DMS53 treated with DMSO at 0.1 percent for 48 hours (cell line): ENCODE measurements around the gene SKIC8.

Experiments
- DNase-seq: peaks from one replicate; lab custom pipeline; 2025; ENCODE audit not compliant: unreplicated experiment; lab: John Stamatoyannopoulos, UW

SKIC8 gene

DNA sequence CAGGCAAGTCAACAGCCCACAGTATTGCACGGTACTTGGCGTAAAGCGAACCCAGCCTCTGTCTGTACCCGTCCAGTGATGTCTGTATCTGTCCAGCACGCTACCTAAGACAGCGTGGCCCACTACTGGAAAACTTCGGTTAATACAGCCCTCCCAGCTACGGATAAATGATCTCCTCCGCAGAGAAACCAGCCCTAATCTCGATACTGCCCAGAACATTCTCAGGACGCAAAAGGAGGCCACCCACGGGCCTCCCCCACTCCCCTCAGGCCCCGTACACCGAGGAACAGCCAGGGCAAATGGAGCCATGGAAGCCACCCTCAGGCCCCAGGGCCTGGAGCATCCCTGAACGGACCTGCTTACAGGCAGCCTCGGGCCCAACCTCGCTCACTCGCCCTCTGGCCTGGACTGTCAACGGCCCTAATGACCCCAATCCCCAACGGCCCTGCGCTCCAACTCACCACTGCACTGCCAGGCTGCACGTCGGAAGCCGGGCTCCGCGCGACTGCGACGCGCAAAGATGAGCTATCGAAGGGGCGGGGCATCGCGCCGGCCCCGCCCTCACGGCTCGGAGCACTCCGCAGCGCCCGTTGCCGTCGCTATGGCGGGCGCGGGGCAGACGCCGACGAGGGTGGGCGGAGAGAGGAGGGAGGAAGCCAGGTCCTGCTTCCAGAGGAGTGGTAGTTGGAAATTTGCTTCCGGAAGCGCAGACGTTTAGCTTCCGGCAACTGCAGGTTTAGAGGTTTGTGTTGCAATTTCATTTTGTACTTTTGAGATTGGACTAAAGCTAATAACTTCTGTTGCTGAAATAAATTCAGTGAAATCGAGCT lies at the start of gene SKIC8:
SKIC8 (minus strand) TSS at position 509 of the 830 bp plus-strand sequence. CDS start 3,923 bp downstream, outside the sequence.
- peak; percentile 85 for DNase-seq

DNA sequence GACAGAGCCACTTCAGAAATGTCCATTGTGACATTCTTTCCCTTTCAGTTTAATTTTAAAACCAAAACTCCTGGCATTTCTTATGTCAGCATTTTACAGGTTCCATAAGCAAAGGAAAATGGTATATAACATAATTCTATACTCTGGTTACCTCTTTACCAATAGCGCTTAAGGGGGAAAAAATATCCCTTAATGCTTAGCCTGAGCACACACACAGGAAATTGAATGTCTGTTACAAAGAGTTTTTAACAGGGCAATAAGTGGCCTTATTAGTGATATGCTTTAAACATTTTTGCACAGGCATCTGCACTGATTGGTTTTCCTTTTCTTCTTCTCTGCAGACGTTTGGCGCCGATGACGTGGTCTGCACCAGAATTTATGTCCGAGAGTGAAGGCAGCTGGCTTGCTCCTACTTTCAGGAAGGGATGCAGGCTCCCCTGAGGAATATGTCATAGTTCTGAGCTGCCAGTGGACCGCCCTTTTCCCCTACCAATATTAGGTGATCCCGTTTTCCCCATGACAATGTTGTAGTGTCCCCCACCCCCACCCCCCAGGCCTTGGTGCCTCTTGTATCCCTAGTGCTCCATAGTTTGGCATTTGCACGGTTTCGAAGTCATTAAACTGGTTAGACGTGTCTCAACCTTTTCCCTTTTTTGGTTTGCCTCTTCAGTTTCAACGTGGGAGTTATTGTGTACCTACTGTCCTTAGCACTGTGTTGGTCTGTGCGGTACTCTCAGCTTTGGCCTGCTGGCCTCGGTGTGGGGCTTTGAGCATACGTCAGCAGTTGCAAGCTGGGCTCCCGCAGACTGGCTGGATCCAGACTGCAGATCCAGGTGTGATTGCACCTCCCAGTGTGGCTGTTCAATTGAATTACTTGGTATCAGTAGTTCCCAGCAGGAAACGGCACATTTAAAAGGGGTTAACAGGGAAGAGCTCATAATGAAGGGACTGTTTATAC lies 48.5 kb upstream of the SKIC8 start:
- no peak for DNase-seq

DNA sequence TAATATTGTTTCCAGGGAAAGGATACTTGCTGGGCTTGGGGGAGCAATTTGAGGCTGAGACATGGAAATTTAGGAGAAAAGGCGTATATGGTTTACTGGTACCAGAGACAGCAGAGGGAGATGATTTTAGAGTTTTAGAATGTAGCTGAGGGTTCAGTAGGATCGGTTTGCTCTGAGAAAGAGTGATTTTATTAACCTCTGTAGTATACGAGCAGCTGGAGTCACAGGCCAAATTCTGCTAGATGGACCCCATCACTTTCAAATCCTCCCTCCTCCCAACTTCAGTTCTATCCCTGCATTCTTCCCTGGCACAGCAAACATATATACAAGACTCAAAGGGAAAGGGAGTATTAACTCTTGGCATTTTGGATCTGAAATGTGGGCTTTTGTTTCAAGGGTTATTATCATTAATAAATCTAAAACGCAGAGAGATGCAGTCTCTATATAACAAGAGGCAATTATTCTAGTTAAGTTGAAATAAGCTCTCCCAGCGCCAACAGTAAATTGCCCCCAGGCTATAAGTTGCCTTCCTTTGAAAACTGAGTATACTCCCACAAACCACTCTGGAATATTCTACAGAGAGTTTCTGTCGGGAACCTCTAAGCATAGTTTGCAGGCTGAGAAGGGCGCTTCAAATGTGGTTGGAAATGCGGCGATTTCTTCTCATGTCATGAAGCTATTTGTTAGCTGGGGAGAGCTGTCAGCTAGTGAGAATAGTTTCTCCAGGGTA lies 46.2 kb upstream of the SKIC8 start:
- no peak for DNase-seq

DNA sequence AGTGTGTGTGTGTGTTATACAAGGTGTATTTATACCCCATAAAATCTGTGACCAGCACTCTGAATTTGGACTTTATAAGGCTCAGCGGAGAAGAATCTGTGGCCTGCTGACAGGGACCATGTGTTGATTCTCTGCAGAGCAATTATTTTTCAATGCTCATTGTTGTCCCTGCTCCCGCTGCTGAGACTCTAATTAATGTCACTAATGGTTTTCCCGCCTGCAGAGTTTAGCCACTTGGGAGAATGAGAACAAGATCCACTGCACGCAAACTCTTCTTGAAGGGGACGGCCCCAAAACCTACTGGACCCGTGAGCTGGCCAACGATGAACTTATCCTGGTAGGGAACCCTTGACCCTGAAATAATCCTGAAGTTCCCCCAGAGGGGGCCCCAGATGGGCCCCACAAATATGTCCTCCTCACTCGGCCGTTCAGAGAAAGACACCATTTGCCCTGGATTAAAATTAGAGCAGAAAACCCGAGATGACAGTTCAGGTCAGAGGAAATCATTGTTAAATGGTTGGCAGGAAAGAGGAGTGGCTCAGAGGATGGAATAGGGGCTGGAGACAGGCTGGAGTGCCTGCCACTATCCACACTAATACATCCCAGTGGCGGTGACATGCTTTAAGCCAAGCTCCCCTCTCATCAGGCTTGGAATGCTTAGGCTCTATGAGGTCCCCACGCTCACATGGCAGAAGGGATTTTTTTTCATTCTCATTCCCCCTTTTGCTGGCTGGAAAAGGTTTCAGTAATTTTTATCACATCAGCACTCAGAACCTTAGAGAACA lies 44.1 kb upstream of the SKIC8 start:
- DNase-seq, result no peak

DNA sequence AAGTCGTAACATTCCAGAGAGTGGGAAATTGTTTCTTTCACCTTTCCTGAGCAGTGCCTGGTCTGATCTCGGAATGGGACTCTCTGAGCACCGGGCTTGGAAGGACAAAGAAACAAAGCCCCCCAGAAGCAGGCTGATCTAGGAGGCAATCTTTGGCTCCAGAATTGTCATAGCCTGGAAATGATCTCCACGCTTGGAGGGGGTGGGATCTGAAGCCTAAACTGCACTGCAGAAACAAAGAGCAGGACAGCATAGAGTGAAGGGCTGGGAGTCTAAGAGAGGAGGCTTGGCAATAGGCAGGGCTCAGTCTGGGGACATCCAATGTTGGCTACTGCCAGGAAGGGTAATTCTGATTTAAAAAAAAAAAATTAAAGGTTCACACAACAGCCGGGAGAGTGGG lies 42.6 kb upstream of the SKIC8 start:
- no peak for DNase-seq

DNA sequence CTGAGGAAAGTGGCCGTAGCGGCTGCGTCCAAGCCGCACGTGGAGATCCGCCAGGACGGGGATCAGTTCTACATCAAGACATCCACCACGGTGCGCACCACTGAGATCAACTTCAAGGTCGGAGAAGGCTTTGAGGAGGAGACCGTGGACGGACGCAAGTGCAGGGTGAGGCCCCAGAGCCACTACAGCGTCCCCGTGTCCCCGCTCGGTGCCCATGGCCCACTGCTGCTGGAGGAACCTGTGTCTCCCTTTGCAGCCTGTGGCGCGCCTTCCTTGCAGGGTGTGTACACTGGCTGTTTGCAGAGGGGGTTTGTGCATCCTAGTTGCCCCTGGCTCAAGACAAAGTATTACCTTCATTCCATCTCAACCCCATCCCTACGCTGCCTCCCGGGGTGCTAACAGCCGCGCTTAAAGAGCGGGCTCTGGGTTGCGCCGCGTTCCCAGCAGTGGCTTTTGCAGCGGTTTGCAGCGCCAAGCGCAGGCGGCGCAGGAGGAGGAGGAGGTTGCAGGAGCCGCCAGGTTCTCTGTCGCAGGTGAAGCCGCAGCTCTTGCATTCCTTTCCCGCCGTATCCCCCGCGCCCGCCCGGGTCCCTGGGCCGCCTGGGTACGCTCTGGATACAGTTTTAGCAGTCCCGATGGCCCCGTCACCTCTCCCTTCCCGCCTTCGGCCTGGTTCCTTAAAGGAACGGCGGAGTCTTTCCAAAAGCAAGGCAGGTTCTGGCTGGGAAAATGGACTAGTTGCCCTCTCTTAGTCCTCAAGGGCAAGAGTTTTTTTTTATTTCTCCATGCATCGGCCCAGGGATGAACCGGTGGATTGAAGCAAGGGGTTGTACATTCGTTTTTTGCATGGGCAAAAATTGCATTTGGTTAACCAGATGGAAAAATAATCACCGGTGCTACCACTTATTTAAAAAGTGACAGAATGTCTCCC lies 41.9 kb upstream of the SKIC8 start:
- DNase-seq, result no peak

DNA sequence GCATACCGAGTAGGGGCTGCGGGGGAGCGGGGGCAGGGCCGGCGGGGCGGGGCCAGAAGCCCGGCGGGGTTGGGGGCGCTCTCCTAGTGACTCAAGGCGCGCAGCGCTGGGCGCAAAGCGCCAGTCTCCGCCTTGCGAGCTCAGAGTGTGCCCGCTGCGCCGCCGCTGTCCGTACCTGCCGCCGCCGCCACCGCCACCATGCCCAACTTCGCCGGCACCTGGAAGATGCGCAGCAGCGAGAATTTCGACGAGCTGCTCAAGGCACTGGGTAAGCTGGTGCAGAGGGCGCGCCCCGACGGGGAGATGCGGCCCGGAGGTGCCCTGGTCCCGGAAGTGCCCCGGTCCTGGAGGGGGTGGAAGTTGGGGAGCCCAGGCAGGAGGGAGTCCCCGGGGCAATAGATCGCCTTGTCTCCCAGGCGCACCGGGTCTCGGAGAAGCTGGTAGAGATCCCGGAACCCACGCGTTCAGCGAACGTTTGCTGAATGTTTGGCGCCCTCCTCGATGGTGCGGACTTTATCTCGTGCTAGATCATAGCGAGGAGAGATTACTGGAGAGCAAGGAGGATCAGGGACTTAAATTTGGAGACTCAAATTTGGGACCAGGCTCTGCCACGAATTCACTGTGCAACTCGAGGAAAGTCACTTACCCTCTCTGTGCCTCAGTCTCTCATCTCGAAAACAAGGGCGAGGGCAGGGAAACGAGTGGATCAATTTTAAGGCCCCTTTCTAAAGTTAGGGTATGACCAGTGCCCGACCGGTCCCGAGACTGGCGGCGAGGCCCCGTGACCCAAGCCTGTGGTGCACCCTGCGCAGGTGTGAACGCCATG lies 41.0 kb upstream of the SKIC8 start, which contains the start of gene CRABP1:
CRABP1 (plus strand) TSS at position 123 of the 826 bp plus-strand sequence; CDS start at position 199, 76 bp downstream.
- DNase-seq, result no peak

DNA sequence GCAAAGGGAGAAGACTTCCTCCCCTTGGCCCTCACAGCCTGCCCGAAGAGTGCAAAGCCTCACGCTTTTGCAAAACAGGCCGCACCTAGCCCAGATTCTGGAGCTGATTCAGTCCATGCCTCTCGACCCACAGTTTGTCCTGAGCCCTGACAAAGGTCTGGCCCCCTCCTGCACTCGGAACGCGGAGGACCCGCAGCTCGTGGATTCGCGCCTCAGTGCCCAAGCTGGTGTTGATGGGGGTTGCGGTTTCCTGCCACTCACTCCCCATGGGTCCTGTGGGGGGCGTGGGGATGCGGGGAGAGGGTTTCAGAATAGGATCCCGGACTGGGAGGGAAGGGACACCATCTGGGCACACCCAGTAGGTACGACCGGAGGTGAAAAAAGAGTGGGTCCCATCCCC lies 40.1 kb upstream of the SKIC8 start:
- DNase-seq, result no peak

DNA sequence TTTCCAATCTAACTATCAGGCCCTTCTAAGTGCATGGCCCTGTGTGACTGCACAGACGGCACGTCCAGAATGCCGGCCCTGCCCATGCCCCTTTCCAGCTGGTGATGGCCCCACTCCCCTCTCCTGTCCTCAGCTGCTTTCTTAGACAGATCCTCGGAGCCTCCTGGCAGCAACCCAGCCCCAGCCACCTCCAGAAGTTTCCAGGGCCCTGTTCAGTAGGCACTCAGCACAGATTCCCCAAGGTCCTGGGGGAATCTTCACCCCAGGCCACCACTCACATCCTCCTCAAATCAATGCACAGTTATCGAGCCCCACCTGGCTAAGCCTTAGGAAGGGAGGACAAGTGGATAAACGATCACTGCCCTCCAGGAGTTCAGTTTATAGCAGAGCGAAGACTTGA lies 39.4 kb upstream of the SKIC8 start:
- DNase-seq, result no peak

DNA sequence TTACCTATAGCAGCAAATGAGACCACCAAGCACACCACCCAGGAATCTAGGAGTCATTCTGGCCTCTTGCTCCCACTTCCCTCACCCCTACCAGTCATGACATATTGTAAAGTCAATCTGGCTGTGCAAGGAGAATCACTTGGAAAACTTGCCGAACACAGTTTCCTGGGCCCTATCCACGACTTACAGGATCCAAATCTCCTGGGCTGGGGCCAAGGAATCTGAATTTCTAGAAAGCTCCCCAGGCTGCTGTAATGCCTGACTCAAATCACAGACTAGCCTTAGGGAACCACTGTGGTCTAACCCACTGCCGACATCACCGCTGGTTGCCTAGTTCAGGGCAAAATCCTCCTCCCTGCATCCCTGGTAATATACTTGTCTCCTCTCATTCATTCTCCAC lies 36.6 kb upstream of the SKIC8 start:
- DNase-seq, result no peak

DNA sequence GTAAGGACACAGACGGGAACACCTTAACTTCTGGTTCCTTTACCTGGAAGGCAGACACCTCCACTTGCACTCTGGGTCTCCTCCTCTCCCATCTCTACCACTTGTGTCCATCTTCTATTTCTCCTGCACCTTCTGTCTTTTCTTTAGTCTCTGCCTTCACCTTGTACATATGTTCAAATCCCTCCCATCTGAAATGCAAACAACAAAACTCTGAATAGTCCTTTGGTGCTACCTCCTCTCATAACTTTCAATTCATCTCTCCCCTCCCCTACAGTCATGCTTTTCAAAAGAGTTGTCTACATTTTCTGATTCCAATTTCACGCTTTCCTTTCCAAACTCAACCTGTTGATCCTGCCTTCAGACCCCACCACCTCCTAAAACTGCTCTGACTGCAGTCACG lies 35.4 kb upstream of the SKIC8 start:
- no peak for DNase-seq

DNA sequence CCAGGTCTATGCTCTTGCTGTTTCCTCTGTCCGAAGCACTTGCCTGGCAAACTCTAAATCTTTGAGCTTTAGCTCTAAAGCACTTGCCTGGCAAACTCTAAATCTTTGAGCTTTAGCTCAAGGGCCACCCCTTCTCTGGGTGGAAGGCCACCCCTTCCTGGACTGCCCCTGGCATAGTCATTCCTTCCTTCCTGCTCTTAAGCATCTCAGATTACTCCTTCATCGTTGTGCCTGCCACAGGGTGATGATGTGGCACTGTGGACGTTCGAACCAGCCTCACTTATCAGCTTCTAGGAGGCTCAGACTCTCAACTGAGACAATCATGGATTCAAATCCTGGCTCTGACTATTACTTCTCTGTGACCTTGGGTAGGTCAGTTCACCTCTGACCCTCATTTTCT lies 30.2 kb upstream of the SKIC8 start:
- no peak for DNase-seq

DNA sequence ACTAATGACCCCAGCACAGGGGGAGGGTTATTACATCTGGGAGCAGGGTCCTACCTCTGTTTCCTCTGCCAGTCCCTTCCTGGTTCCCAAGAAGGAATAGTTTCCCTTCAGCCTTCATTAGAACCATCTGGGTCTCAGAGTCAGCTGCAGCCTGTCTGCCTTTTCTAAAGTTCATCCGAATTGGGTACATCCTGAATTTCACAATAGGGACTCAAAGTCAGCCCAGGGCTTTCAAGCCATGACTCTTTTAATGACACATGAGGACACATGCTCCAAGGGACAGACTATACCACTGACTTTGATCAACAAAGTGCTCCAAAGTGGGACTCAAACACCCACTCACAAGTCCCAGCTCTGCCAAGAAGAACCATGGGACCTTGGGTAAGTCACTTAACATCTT lies 28.1 kb upstream of the SKIC8 start:
- no peak for DNase-seq

DNA sequence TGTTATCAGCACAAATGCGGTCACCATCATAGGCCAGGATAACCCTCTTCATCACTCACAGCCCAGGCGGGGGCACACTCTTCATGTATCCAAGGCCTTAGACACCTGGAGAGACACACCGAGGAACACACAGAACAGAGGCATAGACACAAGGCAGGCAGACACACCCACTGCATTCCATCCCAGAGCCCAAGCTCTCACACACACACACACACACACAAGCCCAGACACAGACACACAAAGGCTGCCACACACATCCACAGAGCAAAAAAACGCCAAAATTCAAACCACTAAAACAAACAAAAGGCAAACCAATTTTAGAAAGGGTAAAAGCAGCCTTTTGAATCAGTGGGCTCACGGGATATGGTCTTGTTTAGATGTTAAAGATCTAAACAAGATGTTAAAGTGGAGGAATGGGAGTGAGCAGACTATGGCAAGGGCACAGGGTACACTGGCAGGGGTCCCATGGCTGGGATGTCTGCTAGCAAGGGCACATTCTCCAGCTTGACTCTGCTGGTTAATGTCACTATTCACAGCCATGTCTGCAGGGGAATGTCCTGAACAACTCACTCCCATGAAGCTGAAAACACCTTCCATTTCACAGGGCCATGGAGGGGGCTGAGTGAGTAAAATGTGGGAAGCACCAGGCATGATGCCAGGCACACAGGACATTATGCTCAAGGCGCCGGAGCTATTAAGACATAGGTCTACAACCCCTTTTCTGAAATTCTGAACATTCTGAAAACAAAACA lies 25.9 kb upstream of the SKIC8 start:
- no peak for DNase-seq

DNA sequence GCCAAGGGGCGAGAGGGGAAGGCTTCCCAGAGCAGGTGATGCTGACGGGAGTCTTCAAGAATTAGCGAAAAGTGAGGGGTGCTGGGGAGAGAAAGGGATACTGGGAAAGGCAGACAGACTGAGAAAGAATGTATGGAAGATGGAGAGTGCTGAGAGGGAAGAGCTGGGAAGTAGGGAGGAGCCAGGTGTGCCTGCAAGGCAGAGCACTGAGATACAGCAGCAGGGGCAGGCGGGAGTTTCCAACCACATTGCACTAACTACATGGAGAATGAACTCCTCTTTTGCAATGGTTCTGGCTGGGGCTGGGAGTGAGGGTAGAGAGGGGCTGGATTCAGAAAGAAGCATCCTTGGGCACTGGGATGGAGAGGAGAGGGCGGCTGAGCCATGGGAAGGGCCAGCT lies 24.7 kb upstream of the SKIC8 start:
- no peak for DNase-seq

DNA sequence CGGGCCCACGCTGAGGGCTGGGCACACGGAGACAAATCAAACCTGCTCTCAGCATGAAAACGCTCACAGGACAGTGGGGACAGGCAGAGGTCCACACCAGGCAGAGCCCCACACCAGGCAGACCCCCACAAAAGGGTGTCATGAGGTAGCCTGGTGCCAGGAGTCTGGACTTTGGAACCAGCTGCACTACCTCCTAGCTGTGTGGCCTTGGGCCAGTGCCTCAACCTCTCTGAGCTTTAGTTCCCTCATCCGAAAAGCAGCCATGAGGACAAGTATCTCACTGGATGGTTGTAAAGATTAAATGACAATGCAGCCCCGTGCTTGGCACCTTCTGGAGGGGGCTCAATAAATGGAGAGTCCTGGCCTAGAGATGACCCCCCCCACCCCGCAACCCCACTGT lies 24.3 kb upstream of the SKIC8 start:
- DNase-seq, result no peak

DNA sequence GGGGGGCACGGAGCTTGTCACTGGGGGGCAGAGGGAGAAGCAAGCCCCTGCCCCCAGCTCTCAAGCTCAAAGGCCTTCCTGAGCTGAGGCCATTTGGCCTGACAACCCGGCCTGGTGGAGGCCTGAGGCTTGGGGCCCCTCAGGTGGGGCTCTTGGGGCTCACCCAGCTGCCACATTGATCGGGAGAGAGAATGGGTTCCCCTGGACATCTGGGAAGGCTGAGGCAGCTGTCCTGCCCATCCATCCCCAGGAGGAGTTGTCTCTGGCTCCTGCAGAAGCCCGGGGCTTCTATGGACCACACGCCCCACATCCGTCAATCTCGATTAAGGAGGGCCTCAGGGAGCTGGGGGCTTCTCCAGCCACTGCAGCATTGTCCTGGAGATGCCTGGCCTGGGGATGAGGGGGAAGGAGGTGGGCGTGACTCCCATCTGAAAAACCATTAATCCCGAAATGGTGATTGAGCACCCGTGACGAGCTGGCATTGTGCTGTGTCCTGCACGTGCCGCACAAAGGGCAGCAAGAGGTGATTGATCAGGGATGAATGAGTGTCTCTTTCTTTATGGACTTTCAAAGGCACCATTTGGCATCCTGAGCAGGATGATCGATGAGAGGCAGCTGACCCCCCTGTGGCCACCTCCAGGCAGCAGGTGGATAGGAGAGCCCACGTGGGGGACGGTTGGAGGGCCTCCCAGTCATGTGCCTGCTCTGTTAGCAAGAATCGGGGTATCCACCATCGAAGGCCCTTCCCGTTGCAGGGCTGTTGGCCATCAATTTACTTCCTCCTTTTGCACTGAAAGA lies 23.5 kb upstream of the SKIC8 start:
- DNase-seq, result no peak
